SU-DHL-6 (cell line): ENCODE data around the gene SAMD7.

Source experiments
- CTCF ChIP-seq: fragments of 200-600 bp; sonication (generic); IDR thresholded peaks from one replicate; pipeline ENCODE4 v1.5.1; 2017; ENCODE audit warnings: antibody characterized with exemption, mild to moderate bottlenecking, low read length, moderate library complexity; ENCODE audit not compliant: insufficient read depth, poor library complexity, severe bottlenecking
- EZH2phosphoT487 ChIP-seq: fragments of 200-600 bp; sonication (generic), shearing (Covaris generic); conservative IDR thresholded peaks from 2 replicates; pipeline ENCODE4 v1.6.1; 2018; ENCODE audit warnings: mild to moderate bottlenecking, antibody characterized with exemption, low read length, moderate library complexity, mixed read lengths

- TF ChIP-seq CTCF, result no peak
- no peak for TF ChIP-seq EZH2phosphoT487
These were observed 19.5 kb downstream of the SAMD7 start for GRCh38 chr3:169930843-169931242.
